NB4 (cell line): ENCODE measurements around the gene FXYD5.

Source experiments
- MYC ChIP-seq: IDR thresholded peaks from 2 replicates; pipeline ENCODE4 v1.6.1; 2011; ENCODE audit warnings: low read depth, low read length
- POLR2A ChIP-seq: IDR thresholded peaks from 2 replicates; pipeline ENCODE4 v1.6.1; 2011; ENCODE audit warnings: mild to moderate bottlenecking; ENCODE audit not compliant: insufficient read length; ENCODE audit errors: extremely low read depth
- TF ChIP-seq, protein P1 (sequence below): IDR thresholded peaks from one replicate; pipeline ENCODE4 v1.5.1; 2012; ENCODE audit warnings: low read depth, low read length

DNA sequence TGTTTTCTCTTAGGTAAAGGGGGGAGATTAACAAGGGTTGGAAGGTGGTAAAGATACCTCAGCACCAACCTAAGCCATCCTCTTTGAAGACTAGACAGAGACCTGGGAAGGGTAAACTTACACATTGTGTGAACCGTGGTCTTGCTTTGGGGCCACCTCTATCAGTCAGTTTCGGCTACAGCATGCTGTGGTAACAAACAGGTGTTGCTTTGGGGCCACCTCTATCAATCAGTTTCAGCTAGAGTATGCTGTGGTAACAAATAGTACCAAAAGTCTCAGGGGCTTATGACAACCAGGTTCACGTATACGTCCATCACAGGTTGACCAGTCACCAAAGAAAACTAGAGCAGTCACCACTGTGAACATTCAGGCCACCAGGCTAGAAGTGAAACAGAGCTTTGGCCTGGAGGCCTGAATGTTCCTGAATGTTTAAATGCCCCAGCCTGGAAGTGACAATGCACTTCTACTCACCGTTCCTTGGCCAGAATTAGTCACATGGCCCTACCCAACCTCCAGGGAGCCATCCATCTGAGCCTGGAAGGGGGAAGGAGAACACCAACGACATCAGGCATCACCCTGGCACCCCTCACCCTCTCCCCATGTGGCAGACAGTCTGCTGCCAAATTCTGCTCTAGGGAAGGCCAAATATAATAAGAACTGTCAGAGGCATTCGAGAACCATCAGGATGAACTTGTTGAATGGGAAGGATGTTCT lies 7.6 kb upstream of the FXYD5 start:
- TF ChIP-seq, protein P1, sequence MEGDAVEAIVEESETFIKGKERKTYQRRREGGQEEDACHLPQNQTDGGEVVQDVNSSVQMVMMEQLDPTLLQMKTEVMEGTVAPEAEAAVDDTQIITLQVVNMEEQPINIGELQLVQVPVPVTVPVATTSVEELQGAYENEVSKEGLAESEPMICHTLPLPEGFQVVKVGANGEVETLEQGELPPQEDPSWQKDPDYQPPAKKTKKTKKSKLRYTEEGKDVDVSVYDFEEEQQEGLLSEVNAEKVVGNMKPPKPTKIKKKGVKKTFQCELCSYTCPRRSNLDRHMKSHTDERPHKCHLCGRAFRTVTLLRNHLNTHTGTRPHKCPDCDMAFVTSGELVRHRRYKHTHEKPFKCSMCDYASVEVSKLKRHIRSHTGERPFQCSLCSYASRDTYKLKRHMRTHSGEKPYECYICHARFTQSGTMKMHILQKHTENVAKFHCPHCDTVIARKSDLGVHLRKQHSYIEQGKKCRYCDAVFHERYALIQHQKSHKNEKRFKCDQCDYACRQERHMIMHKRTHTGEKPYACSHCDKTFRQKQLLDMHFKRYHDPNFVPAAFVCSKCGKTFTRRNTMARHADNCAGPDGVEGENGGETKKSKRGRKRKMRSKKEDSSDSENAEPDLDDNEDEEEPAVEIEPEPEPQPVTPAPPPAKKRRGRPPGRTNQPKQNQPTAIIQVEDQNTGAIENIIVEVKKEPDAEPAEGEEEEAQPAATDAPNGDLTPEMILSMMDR = no peak
- no peak for TF ChIP-seq POLR2A
- no peak for TF ChIP-seq MYC
